Fibroblast of villous mesenchyme (primary cell): ENCODE data around the gene AK5. TPM values are rescaled to one million over a fixed set of nuclear protein-coding genes. Genes with fewer than 3 reads are reported as not detected.

Experiments
- DNase-seq: peaks from one replicate; pipeline ENCODE4 v3.0.0-alpha.2; 2010; ENCODE audit warnings: low read depth
- H3K4me3 ChIP-seq: 2 replicates; pipeline ENCODE4 v1.5.1; 2011; ENCODE audit warnings: low read depth, mild to moderate bottlenecking, low read length
- CTCF ChIP-seq: IDR thresholded peaks from 2 replicates; pipeline ENCODE4 v1.5.1; 2012; ENCODE audit warnings: low read depth, mild to moderate bottlenecking, low read length; ENCODE audit not compliant: insufficient read depth
- total RNA-seq: library from RNA; depleted of rRNA; stranded (reverse); fragments of >200 nt; gene quantifications from 2 replicates; pipeline ENCODE4 v1.2.3, GENCODE V29; 2012

AK5 gene
- total RNA-seq, 1 donor = 123 TPM

GRCh38 chr1:77322061-77322900, 40.5 kb downstream of the AK5 start:
- peak; percentile 30 for DNase-seq
- H3K4me3 ChIP-seq = no peak overlapping the region
- TF ChIP-seq CTCF = no peak

DNA sequence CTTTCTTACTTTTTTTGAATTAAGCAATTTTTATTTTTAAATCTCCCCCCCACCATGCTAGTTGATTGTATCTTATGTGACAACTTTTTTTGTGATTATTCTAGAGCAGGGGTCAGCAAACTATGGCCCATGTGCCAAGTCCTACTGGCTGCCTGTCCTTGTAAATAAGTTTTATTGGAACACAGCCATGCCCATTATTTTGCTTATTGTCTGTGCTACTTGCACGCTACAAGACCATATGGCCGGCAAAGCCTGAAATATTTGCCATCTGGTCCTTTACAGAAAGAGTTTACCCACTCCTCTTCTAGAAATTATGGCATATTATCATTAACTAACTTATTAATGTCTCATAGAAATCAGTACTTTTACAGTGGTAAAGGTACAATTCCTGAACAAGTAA, 51.7 kb downstream of the AK5 start:
- TF ChIP-seq CTCF = no peak
- no peak for DNase-seq
- H3K4me3 ChIP-seq = no peak overlapping the region

GRCh38 chr1:77336729-77337128, 54.9 kb downstream of the AK5 start:
- DNase-seq = no peak
- H3K4me3 ChIP-seq = no peak overlapping the region
- TF ChIP-seq CTCF = no peak

DNA sequence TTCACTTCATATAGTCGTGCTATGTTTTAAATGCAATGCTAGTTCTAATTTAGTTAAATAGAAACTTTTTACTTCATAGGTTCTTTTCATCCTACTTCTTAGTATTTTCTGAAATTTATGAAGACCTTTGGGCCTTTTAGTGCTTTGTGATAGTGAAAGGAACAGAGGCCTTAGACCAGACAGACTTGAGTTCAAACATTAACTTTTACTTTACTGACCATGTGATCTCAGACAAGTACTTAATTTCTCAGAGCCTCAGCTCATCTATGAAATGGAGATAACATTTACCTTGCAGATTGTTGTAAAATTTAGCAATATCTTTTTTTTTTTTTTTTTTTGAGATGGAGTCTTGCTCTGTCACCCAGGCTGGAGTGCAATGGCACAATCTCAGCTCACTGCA, 57.5 kb downstream of the AK5 start:
- H3K4me3 ChIP-seq = no peak overlapping the region
- DNase-seq = no peak
- no peak for TF ChIP-seq CTCF

DNA sequence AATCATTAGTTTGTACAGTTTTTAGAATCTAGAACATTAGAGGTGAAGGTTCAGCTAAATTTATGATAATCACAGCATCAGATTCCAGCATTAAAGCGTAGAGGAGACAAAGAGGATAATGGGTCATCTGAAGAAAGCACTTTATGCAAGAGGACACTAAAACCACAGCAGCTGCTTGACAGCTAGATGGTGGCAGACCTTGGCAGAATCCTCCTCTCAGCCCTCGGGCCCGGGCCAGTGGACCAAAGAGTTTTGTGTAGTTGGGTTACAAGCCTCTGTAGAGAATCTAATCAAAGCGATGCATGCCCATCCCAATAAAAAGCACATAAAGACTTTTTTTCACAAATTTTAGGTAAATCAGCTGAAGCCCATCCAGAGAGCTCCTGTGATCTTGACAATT, 59.4 kb downstream of the AK5 start:
- TF ChIP-seq CTCF = no peak
- H3K4me3 ChIP-seq = no peak overlapping the region
- no peak for DNase-seq

DNA sequence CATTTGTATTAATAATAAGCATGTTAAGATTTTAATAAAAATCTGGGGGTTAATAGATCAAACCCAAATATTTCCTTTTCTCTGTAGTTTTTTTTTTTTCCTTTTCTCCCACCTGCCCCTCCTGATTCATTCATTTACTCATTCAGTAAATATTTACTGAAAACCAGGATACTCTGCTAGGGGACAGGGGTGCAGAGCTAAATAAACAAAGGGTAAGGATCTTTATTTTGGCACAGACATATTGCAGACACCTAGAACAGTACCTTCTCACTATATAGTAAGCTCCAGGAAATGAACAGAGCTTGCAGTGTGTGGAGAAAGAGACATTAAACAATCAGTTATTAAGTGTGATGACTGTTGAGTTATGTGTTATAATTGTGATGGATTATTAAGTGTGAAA, 60.9 kb downstream of the AK5 start:
- DNase-seq = no peak
- TF ChIP-seq CTCF = no peak
- no peak overlapping the region for H3K4me3 ChIP-seq

GRCh38 chr1:77347646-77348045, 65.8 kb downstream of the AK5 start:
- H3K4me3 ChIP-seq = no peak overlapping the region
- peak; percentile 91 for DNase-seq
- no peak for TF ChIP-seq CTCF
